NCI-H187 (cell line): ENCODE results near the gene BAIAP2L2.
"Not testable (repeated sequence)": the region's sequence is repeated elsewhere in the genome, so short reads cannot be mapped to it uniquely, and the experiment has no call there.

Source experiments
- DNase-seq, 2 experiments: peaks; one replicate each; lab custom pipeline; 2025; lab: John Stamatoyannopoulos, UW

The BAIAP2L2 gene

DNA sequence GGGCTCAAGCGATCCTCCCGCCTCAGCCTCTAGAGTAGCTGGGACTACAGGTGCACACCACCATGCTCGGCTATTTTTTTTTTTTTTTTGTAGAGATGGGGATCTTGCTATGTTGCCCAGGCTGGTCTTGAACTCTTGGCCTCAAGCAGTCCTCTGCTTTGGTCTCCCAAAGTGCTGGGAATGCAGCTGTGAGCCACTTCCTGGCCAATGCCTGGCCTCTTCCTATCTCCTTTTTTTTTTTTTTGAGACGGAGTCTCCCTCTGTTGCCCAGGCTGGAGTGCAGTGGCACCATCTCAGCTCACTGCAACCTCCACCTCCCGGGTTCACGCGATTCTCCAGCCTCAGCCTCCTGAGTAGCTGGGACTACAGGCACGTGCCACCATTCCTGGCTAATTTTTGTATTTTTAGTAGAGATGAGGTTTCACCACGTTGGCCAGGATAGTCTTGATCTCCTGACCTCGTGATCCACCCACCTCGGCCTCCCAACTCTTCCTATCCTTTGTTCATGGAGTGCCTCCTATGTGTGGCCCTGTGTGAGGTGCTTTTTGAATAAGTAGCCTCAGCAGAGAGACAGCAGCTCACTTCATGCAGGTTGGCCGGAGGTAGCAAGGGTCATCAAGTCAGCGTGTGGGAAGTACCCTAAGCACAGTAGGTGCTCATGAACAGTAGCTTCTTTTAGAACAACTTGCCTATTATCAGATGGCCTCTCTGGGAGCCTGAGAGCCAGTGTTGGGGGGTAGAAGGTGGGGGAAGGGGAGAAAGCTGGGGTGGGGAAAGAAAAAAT, 72.9 kb downstream of the BAIAP2L2 start:
- DNase-seq, result not testable (repeated sequence)

DNA sequence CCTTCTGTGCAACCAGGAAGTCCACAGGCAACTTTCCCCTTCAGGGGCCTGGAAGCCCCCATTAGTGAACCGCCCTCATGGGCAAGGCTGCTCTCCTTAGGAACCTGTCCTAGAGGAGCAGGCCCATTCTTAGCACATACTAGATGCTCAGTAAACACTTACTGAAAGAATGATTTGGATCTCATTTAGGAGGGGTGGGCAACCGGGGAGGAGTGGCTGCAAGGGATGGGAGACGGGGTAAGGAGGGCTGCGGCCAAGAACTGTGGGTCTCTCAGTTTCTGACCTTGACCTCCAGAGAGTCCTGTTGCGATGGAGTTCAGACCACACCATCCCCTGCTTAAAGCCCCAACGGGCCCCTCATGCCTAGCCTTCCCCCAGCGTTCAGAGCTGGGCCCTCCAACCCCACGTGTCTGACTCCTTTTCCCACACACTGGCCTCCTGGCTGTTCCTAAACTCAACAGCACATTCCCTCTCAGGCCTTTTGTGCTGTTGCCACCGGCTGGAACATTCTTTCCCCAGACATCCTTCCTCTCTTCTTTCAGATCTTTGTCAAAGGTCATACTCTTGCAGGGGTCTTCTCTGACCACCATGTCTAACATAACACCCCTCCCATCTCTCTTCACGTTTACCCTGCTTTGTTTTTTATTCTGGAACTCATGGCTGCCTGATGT, 74.0 kb downstream of the BAIAP2L2 start:
- no peak for DNase-seq

DNA sequence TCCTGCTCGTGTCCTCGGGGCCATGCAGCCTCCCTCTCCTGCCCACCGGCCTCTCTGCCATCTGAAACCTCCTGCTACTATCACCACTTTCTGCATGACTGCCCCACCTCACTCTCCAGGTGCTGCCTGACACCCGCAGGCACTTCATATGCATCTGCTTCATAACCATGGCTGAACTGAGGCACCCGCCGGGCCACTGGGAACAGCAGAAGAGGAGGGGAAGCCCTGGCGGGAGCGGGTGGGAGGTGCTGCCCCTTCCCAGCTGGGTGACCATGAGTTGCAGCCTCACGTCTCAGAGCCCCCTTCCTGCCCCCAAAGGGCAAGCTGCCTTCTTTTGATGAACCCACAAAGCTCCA, 75.0 kb downstream of the BAIAP2L2 start:
- DNase-seq, result no peak
